Calu3 (cell line): ENCODE measurements around the gene ITCH. TPM values are rescaled to one million over a fixed set of nuclear protein-coding genes. Genes with fewer than 3 reads are reported as not detected.
"Not testable (repeated sequence)": the region's sequence is repeated elsewhere in the genome, so short reads cannot be mapped to it uniquely, and the experiment has no call there.

Experiments used
- BruUV-seq: library from RNA; stranded (reverse); fragments of 400-500 nt; replicated peaks from 2 replicates; lab custom pipeline; 2021; lab: Mats Ljungman, UMichigan
- CTCF ChIA-PET: fragments of 300-600 bp; sonication (Branson Sonifier 250); formaldehyde crosslinking; loops from one replicate; lab custom pipeline; 2022; ENCODE audit warnings: antibody characterized with exemption; lab: Charles Lee
- DNase-seq: peaks from one replicate; pipeline ENCODE4 v3.0.0; 2022
- H3K27ac Mint-ChIP-seq: one replicate; pipeline ENCODE4 v1.8.0; 2022; ENCODE audit warnings: mixed read lengths; ENCODE audit not compliant: unreplicated experiment
- H3K27me3 Mint-ChIP-seq: one replicate; pipeline ENCODE4 v1.8.0; 2022; ENCODE audit warnings: mixed read lengths; ENCODE audit not compliant: unreplicated experiment
- H3K36me3 Mint-ChIP-seq: one replicate; pipeline ENCODE4 v1.8.0; 2022; ENCODE audit warnings: mild to moderate bottlenecking, moderate library complexity, mixed read lengths; ENCODE audit not compliant: insufficient read depth, unreplicated experiment
- H3K4me1 Mint-ChIP-seq: one replicate; pipeline ENCODE4 v1.8.0; 2022; ENCODE audit warnings: mild to moderate bottlenecking, low read depth, mixed read lengths; ENCODE audit not compliant: unreplicated experiment
- H3K4me3 Mint-ChIP-seq: one replicate; pipeline ENCODE4 v1.8.0; 2022; ENCODE audit warnings: mild to moderate bottlenecking, low read depth, moderate library complexity, mixed read lengths; ENCODE audit not compliant: unreplicated experiment
- H3K9me3 Mint-ChIP-seq: one replicate; pipeline ENCODE4 v1.8.0; 2022; ENCODE audit warnings: low read depth, mixed read lengths; ENCODE audit not compliant: unreplicated experiment
- intact Hi-C: fragments of 100-400 bp; cut with micrococcal nuclease; formaldehyde crosslinking; loops from one replicate; pipeline ENCODE4 v1.10.0; 2022; ENCODE audit not compliant: unreplicated experiment
- total RNA-seq: library from RNA; stranded (reverse); gene quantifications from 2 replicates; pipeline ENCODE4 v1.2.3, GENCODE V29; 2022
- TF ChIP-seq, protein P1 (sequence below): fragments of 200-600 bp; IDR thresholded peaks from one replicate; pipeline ENCODE4 v1.8.0; 2022; ENCODE audit warnings: antibody characterized with exemption; ENCODE audit not compliant: unreplicated experiment

ITCH gene
- total RNA-seq, 1 experiment from 2014 or later: 91.6 TPM

DNA sequence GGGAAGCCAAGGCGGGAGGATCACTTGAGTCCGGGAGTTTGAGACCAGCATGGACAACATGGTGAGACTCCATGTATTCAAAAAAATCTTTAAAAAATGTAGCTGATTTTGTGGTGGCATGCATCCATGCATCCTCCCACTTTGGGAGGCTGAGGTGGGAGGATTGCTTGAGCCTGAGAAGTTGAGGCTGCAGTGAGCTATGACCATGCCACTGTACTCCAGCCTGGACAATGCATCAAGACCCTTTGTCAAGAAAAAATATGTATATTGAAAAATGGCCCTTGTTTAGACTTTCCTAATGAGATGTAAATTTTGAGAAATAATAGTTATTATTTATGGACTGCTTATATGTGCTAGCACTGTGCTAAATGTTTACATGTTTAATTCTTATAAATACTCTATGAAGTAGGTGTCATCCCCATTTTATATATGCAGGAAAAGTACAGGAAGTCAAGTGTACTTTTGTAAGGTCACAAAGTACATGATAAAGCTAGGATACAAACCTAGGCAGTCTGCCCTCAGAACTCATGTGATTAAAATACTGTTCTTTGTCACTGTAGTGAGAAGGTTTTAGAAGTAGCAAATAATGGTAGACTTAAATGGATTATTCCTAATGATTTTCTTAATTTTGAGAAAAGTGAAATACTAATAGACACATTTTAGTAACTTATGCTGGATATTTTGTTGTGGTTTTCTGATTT is 58.8 kb downstream of the ITCH start:
- DNase-seq: no peak
- no peaks in the 10 kb centered on the region for H3K9me3 Mint-ChIP-seq
- CTCF ChIA-PET: interaction anchor here (0.5 to 0.6 kb wide), 2 partner anchors 945 to 1669 kb away, joined by 3 to 7 read pairs; no protein-coding TSS in a partner anchor
- intact Hi-C loops: no loop called here
- TF ChIP-seq, protein P1, sequence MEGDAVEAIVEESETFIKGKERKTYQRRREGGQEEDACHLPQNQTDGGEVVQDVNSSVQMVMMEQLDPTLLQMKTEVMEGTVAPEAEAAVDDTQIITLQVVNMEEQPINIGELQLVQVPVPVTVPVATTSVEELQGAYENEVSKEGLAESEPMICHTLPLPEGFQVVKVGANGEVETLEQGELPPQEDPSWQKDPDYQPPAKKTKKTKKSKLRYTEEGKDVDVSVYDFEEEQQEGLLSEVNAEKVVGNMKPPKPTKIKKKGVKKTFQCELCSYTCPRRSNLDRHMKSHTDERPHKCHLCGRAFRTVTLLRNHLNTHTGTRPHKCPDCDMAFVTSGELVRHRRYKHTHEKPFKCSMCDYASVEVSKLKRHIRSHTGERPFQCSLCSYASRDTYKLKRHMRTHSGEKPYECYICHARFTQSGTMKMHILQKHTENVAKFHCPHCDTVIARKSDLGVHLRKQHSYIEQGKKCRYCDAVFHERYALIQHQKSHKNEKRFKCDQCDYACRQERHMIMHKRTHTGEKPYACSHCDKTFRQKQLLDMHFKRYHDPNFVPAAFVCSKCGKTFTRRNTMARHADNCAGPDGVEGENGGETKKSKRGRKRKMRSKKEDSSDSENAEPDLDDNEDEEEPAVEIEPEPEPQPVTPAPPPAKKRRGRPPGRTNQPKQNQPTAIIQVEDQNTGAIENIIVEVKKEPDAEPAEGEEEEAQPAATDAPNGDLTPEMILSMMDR: no peak
- no peak overlapping the region for H3K4me3 Mint-ChIP-seq
- BruUV-seq: no TSS peak
- H3K27ac Mint-ChIP-seq: no peak overlapping the region
- H3K36me3 Mint-ChIP-seq: peaks cover 84% of the 10 kb centered on the region
- peaks cover 28% of the 10 kb centered on the region for H3K4me1 Mint-ChIP-seq
- H3K27me3 Mint-ChIP-seq: no peaks in the 10 kb centered on the region

DNA sequence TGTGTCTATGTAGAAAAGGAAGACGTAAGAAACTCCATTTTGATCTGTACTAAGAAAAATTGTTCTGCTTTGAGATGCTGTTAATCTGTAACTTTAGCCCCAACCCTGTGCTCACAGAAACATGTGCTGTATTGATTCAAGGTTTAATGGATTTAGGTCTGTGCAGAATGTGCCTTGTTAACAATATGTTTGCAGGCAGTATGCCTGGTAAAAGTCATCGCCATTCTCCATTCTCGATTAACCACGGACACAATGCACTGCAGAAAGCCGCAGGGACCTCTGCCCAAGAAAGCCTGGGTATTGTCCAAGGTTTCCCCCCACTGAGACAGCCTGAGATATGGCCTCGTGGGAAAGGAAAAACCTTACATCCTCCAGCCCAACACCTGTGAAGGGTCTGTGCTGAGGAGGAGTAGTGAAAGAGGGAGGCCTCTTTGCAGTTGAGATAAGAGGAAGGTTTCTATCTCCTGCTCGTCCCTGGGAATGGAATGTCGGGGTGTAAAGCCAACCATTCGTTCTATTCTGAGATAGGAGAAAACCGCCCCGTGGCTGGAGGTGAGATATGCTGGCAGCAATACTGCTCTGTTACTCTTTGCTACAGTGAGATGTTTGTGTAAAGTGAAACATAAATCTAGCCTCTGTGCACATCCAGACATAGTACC is 62.1 kb downstream of the ITCH start:
- Mint-ChIP-seq H3K27ac (peak overlapping the region; percentile 13), H3K36me3 (peaks cover 63% of the 10 kb centered on the region), H3K4me1 (peaks cover 24% of the 10 kb centered on the region)
- H3K4me3 Mint-ChIP-seq, DNase-seq, intact Hi-C loops, H3K9me3 Mint-ChIP-seq, H3K27me3 Mint-ChIP-seq, BruUV-seq: not testable (repeated sequence)
- CTCF ChIA-PET: interaction anchor here (1.6 kb wide), 1 partner anchor 113 kb away, joined by 4 read pairs; no protein-coding TSS in a partner anchor

DNA sequence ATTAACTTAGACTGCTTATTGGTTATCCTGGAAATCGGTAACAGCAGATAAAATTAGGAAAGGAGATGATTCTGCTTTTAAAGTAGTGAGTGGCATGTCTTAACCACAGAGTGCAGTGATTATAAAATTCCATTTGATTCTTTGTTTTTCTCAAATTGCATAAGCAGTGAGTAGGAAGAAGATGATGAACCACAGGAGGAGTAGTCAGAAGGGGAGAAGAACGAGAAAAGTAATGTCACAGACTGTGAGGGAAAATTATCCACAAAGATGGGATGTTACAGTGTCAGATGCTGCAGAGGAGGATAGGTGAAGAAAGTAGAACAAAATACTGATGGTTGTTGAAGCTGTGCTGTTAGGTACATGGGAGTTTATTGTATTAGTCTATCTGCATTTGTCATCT is 63.0 kb downstream of the ITCH start:
- Mint-ChIP-seq H3K4me3 (no peak overlapping the region), H3K36me3 (peaks cover 62% of the 10 kb centered on the region), H3K9me3 (no peaks in the 10 kb centered on the region), H3K27me3 (no peaks in the 10 kb centered on the region), H3K27ac (no peak overlapping the region), H3K4me1 (peaks cover 17% of the 10 kb centered on the region)
- intact Hi-C loops: no loop called here
- no TSS peak for BruUV-seq
- TF ChIP-seq, protein P1: no peak
- CTCF ChIA-PET: interaction anchor here (0.6 to 0.7 kb wide), 2 partner anchors 16 to 93 kb away, joined by 3 to 6 read pairs; no protein-coding TSS in a partner anchor
- no peak for DNase-seq

DNA sequence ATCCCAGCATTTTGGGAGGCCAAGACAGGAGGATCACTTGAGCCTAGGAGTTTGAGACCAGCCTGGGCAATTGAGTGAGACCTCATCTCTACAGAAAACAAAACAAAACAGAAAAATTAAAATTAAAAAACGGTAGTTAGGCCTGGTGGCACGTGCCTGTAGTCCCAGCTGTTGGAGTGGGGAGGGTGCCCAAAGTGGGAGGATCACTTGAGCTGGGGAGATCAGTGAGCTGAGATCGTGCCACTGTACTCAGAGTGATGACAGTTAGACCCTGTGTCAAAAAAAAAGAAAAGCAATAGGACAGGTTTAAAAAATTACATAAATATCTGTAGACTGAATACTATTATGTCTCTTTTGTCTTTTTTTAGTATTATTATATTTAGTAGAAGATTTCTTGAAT is 64.3 kb downstream of the ITCH start:
- Mint-ChIP-seq H3K27ac (no peak overlapping the region), H3K4me3 (no peak overlapping the region), H3K4me1 (peaks cover 17% of the 10 kb centered on the region), H3K36me3 (peaks cover 63% of the 10 kb centered on the region), H3K27me3 (no peaks in the 10 kb centered on the region), H3K9me3 (no peaks in the 10 kb centered on the region)
- no peak for DNase-seq
- CTCF ChIA-PET: interaction anchor here (0.8 to 1.5 kb wide), 2 partner anchors 115 to 349 kb away, joined by 3 read pairs; no protein-coding TSS in a partner anchor
- TF ChIP-seq, protein P1: no peak
- intact Hi-C loops: no loop called here
- no TSS peak for BruUV-seq
